ENCODE measurements around the gene DMBX1. TPM values are rescaled to one million over a fixed set of nuclear protein-coding genes. Genes with fewer than 3 reads are reported as not detected.

Gene DMBX1
- total and polyA plus RNA-seq, 2 donors (not counting 1 experiment from before 2014, with no cell fraction given), result not detected

DNA sequence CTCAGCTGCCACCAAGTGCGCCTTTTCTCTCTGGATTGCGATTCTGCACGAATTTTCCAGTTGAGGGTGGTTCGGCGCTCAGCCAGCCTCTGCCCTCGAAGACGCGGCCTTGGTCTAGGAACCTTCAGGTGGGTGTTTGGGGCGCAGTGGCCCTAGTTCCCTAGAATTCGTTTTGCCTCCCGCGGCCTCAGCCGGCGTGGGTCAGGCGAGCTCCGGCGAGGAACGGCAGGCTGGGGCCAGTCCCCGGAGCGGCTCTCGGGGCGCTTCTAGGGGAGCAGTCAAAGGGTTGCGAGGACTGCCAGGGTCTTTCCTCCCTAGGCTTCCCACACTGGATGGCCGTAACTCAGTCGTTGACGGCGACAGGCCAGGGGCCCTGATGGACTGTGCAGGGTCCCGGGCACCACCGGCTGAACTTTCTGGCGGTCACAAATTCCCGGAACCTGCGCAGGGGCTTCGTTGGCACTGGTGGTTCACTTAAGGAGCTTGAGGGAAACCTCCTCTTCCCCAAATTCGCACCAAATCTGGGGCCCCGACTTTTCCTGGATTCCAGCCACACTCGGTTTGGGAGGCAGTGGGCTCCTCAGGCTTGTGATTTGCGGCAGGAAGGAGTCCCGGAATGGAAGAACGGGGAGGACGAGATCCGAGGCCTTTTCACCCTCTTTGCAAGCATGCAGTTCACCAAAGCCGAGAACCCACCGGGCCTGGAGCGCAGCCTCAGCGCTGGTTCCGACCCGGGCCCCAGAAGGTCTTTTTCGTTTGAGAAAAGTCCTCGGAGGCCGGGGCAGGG lies 1.2 kb downstream of the DMBX1 start:
- no peak for ATAC-seq (ENCODE audit: low read depth)
- intact Hi-C loops (cut with micrococcal nuclease), result no loop called here
- H3K36me3 ChIP-seq (replicated peaks in 1 of 2; ENCODE audit: control extremely low read depth in 1 of 2, control insufficient read depth in 1 of 2, extremely low read depth in 1 of 2, insufficient read depth in 2 of 2, low read length in 1 of 2), result no peaks in the 10 kb centered on the region
- TF ChIP-seq EZH2 (IDR thresholded peaks at IDR 0.05; ENCODE audit: borderline replicate concordance, insufficient read depth, low read depth, low read length, poor library complexity, severe bottlenecking), result peak; percentile 3
- TF ChIP-seq, protein P1, sequence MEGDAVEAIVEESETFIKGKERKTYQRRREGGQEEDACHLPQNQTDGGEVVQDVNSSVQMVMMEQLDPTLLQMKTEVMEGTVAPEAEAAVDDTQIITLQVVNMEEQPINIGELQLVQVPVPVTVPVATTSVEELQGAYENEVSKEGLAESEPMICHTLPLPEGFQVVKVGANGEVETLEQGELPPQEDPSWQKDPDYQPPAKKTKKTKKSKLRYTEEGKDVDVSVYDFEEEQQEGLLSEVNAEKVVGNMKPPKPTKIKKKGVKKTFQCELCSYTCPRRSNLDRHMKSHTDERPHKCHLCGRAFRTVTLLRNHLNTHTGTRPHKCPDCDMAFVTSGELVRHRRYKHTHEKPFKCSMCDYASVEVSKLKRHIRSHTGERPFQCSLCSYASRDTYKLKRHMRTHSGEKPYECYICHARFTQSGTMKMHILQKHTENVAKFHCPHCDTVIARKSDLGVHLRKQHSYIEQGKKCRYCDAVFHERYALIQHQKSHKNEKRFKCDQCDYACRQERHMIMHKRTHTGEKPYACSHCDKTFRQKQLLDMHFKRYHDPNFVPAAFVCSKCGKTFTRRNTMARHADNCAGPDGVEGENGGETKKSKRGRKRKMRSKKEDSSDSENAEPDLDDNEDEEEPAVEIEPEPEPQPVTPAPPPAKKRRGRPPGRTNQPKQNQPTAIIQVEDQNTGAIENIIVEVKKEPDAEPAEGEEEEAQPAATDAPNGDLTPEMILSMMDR (IDR thresholded peaks at IDR 0.05), result no peak
- 9% methylated on average over 49 of the region's 50 CpGs for WGBS (ENCODE audit: insufficient coverage)
- CTCF ChIA-PET, result no interaction called here
- H3K27ac ChIP-seq (ENCODE audit: low read length in 2 of 2), result no peak overlapping the region
- POLR2A ChIA-PET, result no interaction called here
- H3K27ac Mint-ChIP-seq, result no peak overlapping the region
- no peak overlapping the region for H2AFZ ChIP-seq (ENCODE audit: insufficient read depth, low read depth, low read length, poor library complexity, severe bottlenecking)
- no peak overlapping the region for H3K9ac ChIP-seq (ENCODE audit: low read length)
- peak; percentile 22 for DNase-seq
- no peaks in the 10 kb centered on the region for H3K79me2 ChIP-seq (ENCODE audit: control insufficient read depth, insufficient read depth, low read length)
- peaks cover 15 to 23% of the 10 kb centered on the region in 2 donors for H3K4me1 ChIP-seq (ENCODE audit: control insufficient read depth in 2 of 2, insufficient read depth in 2 of 2, low read length in 2 of 2)
- H3K9me3 Mint-ChIP-seq (ENCODE audit: insufficient read depth), result no peaks in the 10 kb centered on the region
- no peaks in the 10 kb centered on the region for H3K9me3 ChIP-seq (ENCODE audit: control extremely low read depth in 1 of 3, control insufficient read depth in 2 of 3, insufficient read depth in 1 of 3, low read length in 2 of 3)
- H3K27me3 ChIP-seq (replicated peaks in 1 of 4; ENCODE audit: control extremely low read depth in 1 of 4, control insufficient read depth in 3 of 4, insufficient read depth in 4 of 4, low read length in 3 of 4), result peaks cover 0 to 88% (median 39%) of the 10 kb centered on the region in 4 experiments
- peak overlapping the region; percentile 77 for H3K4me2 ChIP-seq (replicated peaks; ENCODE audit: low read depth, low read length, poor library complexity, severe bottlenecking)
- H3K4me3 Mint-ChIP-seq, result peak overlapping the region; percentile 23
- no peak overlapping the region for H3K4me3 ChIP-seq (ENCODE audit: control extremely low read depth in 1 of 5, extremely low read depth in 1 of 5, insufficient read depth in 1 of 5, low read depth in 2 of 5, low read length in 4 of 5)
- H3K27me3 Mint-ChIP-seq, result peaks cover 77% of the 10 kb centered on the region
- peaks cover 16% of the 10 kb centered on the region for H3K4me1 Mint-ChIP-seq
- H4K20me1 ChIP-seq (ENCODE audit: control insufficient read depth, insufficient read depth, low read length, poor library complexity, severe bottlenecking), result no peaks in the 10 kb centered on the region
